ENCODE results near the gene SLC2A2.

The SLC2A2 gene

DNA sequence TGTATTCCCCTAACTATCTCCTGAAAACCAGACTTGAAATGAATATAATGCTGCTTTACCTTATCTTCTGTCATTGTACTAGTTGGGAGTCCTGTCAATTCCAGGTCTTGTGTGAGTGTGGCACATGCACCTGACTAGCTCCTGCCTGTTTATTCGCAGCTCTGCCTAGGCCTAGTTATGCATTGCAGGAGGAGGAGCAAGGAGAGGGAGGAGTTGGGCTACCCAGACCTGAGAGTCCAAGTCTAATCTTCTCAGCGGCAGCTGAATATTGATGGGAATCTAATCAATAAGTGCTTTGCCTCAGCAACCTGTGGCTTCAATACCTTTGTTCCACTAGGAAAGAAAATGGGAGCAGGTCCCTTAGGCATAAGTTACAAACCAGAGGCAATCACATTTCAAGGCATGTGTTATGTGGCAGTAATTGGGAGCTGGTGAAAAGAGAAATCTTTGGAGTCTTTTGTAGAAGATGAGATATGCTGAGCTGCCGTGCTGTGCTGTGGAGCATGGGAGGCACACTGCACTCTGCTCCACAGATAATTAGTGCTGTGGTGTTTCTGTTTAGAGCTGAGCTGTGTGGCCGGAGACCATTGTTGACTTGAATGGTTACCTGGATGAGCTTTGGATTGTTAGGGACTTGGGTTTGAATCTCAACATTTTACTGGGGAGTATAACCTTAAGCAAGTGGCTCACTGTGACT lies at the start of gene SLC2A2:
Gene SLC2A2 (minus strand): TSS at position 124 of the 697 bp plus-strand sequence. CDS start 50 bp downstream, at position 74.
- DNase-seq (ENCODE audit: extremely low spot score, insufficient read length, low read depth) (no peak), FAIRE-seq (no peak)

DNA sequence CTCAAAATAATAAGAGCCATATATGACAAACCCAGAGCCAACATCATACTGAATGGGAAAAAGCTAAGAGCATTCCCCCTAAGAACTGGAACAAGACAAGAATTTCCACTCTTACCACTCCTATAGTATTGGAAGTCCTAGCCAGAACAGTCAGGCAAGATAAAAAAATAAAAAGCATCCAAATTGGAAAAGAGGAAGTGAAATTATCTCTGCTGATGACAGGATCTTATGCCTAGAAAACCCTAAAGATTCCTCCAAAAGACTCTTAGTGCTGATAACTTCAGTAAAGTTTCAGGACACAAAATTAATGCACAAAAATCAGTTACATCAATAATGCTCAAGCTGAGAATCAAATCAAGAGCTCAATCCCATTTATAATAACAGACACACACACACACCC lies 45.9 kb upstream of the SLC2A2 start:
- FAIRE-seq (no peak), DNase-seq (ENCODE audit: extremely low spot score, insufficient read length, low read depth) (no peak)

DNA sequence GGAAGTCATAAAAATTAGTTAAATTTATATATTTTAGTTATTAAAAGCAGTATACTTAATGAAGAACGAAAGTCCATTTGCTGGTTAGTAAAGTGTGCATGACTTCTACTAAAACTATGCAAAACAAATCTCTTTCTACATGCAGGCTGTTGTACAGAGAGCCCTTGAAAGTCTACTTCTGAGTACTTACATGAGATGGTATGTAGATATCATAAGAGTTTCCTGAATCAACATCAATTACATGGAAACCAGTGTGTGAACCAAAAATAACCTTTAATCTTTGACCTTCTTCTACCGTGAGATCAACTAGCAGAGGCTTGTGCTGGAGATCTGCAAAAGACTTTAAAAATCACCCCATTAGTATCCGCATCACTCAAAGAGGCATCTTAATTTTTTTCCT lies 42.1 kb upstream of the SLC2A2 start:
- no peak for FAIRE-seq
- no peak for DNase-seq (ENCODE audit: extremely low spot score, insufficient read length, low read depth)

DNA sequence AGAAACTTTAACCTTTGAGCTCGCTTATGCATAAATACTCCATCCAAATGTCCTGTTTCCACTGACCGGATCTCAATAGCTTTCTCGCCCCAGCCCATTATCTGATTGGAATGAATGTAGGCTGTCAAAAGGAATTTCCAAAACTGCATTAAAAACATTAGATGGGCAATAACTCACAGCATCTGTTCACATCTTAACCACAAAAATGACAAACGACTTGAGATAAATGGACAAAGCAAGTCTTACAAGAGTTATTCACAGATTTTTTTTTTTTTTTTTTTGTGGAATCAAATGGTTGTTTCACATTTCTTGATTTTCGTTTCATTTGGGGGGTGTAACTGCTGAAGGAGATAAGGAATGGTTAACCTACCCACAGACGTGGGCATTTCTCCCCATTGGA lies 39.7 kb upstream of the SLC2A2 start:
- DNase-seq (ENCODE audit: extremely low spot score, insufficient read length, low read depth) (no peak), FAIRE-seq (no peak)

DNA sequence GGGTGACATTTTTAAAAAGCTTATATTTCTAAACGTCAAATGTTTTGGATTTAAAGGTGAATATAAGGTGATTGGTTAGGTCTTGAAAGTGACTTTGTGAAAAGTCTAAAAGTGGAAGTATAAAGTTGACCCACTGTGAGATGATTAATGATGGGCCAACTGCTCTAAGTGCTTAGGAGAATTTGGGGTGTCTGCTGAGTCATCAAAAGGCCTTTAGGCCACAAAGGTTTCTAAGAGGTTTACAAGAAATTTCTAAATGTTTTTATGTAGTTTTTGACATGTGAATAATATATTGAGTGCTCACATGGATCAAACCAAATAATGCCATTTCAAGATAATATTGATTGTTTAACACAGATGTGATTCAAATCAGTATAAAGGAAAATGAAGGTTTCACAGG lies 39.2 kb upstream of the SLC2A2 start:
- DNase-seq (ENCODE audit: extremely low spot score, insufficient read length, low read depth): no peak
- no peak for FAIRE-seq

DNA sequence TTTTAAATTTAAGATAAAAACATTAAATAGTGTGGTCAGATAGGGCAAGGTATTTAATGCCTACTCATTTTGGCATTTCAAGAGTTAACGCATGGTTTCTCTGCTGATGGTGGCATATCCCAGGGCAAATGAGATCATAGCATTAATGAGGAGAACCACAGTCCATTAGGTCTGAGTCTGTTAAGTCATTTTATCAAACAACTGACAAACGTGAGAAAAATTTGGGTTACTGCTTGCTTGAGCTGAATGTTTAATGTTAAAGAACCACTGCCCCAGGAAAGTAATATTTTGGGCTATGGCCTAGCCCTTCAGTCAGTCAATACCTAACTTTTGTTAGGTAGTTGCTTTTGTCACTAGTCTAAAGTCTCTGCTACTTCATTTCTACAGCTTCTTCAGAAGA lies 37.9 kb upstream of the SLC2A2 start:
- no peak for DNase-seq (ENCODE audit: extremely low spot score, insufficient read length, low read depth)
- FAIRE-seq: no peak

DNA sequence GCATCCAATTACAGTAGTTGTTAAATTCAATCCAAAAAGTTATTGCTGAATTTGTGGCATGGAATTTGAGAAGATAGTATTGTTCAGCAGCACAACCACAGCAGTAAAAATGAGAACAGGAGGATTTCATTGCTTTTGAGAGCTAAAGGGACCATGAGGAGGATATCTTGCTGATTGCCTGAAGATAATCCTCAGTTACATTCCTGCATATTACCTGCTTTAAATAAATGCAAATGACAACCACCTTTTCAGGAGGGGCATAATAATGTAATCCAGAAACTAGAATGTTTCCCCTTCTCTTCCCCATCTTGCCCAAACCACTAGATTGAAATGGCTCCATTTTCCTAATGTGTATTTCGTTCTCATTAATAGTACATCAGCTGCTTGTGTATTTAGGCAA lies 35.2 kb upstream of the SLC2A2 start:
- no peak for DNase-seq (ENCODE audit: extremely low spot score, insufficient read length, low read depth)
- FAIRE-seq: no peak

DNA sequence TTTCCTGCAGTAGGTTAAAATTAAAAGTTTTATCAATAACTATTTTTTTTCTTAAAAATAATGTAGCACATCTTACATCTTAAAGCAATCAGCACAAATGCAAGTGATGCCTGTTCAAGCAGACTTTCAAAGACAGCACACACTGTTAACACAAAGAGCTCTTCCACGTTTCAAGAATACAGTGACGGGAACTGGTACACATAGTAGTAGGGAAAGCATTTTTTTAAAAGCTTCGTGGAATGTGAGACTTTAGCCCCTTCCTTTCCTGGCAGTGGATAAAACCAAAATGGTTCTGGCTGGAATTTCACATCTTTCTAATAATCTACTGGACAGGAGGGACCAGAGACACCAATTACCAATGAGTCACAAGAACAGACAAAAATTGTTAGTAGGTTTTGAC lies 33.5 kb upstream of the SLC2A2 start:
- DNase-seq (ENCODE audit: extremely low spot score, insufficient read length, low read depth) (no peak), FAIRE-seq (no peak)

DNA sequence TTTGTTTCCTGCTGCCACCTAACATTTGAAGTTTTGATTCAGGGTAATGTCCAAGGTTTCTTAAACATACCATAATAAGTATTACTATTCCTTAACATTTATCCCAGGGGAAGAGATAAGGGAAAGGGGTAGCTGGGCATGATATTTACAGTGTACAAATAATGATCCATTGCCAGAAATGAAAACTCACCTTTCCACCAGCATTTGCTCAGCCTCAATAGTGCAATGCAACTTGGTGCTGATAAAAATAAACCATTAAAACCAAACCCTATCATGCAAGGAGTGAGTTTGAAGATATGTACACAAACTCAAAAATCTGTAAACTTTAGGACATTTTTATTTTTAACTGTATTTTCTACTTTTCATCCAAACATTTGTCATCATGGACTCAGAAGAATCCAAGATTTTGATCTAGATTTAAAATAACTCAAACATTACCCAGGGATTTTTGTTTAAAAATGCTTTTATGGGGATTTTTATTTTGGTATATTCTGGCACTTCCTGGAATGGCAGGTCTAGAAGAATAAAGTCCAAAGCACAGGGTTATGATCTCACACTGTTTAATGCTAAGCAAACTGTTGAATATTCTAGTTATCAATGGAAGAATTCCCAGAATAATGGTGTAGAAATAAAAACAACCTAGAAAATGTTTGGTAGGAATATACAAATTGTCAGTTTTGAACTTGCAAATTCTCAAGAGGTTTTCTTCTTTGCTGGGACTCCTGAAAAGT lies 32.5 kb upstream of the SLC2A2 start:
- FAIRE-seq: no peak
- no peak for DNase-seq (ENCODE audit: extremely low spot score, insufficient read length, low read depth)

DNA sequence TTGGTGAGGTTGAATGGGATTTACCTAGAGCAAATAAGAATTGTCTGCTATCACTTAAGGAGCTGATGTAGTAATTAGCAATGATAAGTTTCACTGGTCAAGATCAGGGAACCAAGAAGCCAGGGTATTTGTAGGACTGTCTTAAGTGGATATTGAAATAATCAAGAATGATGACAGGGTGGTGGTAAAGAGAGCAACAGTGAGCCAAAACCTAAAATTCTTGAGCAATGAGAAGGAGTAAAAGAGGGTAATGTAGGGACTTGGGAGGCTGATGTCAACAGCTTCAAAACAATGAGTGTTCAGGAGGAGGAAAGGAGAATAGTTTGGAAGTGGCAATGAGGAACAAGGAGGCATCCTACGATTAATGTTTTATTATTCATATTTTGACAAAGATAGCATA lies 31.5 kb upstream of the SLC2A2 start:
- DNase-seq (ENCODE audit: extremely low spot score, insufficient read length, low read depth) (no peak), FAIRE-seq (no peak)

DNA sequence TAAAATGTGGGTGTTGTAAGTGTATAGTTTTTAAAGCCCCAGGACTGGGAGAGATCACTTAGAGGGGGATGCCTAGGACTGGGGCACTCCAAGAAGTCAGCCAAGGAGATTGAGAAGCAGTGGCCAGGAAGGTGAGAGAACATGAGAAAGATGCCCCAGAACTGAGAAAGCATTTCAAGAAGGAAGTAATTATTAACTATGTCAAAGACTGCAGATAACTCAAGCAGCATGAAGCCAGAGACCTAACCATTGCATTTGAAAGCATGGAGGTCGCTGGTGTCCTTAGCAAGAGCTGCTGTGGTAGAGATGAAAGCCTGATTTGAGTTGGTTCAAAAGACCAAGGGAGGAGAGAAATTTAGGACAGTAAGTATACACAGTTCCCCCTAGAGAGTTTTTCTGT lies 30.6 kb upstream of the SLC2A2 start:
- no peak for DNase-seq (ENCODE audit: extremely low spot score, insufficient read length, low read depth)
- FAIRE-seq: no peak

DNA sequence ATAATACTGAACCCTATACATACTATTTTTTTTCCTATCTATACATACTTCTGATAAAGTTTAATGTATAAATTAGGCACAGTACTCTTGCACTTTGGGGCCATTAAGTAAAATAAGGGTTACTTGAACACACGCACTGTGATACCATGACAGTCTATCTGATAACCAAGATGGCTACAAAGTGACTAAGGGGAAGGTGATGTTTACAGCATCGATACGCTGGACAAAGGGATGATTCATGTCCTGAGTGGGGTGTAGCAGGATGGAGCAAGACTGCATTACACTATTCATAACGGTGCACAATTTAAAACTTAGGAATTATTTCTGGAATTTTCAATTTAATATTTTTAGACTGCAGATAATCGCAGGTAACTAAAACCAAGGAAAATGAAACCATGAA lies 30.0 kb upstream of the SLC2A2 start:
- FAIRE-seq (no peak), DNase-seq (ENCODE audit: extremely low spot score, insufficient read length, low read depth) (no peak)

DNA sequence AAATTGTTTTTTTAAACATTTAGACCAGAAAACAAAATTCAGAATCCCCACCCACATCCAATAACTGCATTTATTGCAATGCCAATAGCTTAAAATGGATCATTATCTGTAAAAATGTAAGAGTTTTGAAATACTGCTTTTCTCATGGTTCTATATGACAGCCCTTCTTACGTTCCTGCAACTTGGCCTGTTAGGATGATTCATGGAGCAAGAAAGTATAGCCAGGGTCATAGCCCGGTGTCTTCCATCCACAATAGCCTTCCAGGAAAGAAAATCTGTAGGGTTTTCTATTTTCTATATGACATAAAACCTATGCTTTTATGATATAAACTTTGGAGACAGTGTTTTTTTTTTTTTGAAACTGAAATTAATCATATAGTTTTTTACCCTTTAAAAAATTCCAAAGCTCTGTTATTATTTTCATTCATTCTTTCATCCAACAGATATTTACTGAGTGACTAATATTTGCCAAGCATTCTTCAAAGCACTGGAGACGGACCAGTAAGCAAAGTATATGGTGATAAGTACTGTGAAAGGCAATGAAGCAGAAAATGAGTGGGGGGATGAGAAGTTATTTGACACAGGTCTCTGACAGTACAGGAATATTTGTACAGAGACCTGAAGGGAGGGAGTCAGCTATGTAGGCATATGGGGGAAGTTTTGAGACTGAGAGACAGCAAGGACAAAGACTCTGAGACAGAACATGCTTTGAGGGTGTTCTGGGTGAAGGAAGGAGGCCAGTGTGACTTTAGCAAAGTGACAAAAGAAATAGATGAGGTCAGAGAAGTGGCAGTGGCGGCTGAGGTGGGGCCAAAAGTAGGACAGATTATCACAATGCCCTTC lies 29.0 kb upstream of the SLC2A2 start:
- FAIRE-seq (no peak), DNase-seq (ENCODE audit: extremely low spot score, insufficient read length, low read depth) (no peak)

DNA sequence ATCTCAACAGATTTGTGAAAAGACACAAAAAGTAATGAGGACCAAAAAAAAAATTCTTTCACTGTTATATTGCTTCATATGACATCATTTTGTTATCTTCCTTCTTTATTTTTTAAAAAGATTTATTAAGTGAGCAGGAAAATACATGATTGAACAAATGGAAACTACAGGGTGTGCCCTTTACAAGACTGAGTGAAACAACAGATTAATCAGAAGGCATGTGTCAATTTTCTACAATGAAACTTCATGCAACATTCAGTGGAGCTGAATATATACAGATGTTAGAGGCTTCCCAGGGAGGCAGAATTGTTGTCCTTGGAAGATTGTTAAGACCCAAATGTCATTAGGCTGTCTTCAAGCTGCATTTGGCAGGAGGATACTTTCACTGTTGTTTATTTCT lies 28.4 kb upstream of the SLC2A2 start:
- FAIRE-seq: no peak

DNA sequence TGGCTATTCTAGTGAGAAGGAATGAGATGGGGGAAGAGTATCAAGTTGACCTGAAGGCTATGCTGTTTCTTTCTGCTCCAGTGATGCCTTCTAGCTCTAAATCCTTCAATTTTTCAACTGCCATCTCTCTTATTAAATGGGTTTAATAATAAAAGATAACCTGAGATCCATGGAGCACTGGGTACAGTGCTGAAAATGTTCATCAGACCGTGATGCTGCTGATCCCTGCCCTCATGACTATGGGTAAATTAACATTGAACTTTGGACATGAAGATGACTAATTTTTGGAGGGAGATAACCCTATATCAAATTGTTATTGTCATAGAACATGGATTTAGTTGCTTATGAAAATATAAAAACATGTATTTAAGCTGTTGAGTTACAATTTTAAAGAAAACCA lies 27.7 kb upstream of the SLC2A2 start:
- no peak for DNase-seq (ENCODE audit: extremely low spot score, insufficient read length, low read depth)
- no peak for FAIRE-seq

More for the DNA sequence above, 28.4 kb upstream of the SLC2A2 start:
- DNase-seq (ENCODE audit: extremely low spot score, insufficient read length, low read depth): no peak

DNA sequence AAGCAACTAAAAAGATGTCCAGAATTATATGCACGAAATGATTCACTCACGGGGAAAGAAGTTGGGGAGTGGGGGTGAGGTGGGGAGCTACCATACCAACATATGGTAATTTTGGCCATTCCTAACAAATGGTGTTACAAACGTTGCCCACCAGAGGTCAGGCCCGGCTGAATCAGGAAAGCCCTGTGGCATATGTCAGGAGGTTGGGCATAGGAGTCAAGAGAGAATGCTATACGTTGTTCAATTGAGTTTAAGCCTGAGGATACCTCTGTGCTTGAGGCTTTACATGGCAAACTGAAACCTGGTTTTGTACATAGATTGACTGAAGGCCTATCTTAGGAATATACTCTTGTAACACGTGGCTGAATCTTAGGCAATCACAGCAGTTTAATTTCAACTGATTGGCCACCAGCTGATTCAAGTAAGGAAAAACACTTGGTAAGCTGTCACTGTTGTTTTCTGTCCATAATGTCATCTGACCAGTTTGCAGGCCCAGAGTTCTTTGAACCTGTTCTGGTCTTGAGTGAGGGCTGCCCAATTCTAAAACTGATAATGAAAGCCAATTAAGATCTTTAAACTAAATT lies 23.4 kb upstream of the SLC2A2 start:
- FAIRE-seq (peak; percentile 73), DNase-seq (ENCODE audit: extremely low spot score, insufficient read length, low read depth) (no peak)

DNA sequence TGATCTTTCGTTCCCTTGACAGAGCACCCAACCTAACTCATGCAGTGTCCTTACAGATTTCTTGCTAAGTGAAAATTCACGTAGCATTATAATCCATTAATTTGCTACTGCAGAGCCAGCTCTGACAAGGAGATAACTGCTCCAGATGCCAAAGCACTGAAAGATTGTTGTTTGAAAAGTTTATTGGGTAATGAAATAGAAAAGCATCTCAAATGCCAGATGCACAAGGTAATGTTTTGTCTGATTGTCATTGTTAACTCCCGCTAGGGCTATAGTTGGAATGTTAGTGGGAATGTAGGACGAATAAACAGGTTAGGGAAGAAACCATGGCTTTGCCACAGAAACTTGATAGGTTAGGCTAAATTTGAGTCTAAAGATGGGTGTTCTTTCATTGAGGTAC lies 20.2 kb upstream of the SLC2A2 start:
- DNase-seq (ENCODE audit: extremely low spot score, insufficient read length, low read depth) (no peak), FAIRE-seq (no peak)

DNA sequence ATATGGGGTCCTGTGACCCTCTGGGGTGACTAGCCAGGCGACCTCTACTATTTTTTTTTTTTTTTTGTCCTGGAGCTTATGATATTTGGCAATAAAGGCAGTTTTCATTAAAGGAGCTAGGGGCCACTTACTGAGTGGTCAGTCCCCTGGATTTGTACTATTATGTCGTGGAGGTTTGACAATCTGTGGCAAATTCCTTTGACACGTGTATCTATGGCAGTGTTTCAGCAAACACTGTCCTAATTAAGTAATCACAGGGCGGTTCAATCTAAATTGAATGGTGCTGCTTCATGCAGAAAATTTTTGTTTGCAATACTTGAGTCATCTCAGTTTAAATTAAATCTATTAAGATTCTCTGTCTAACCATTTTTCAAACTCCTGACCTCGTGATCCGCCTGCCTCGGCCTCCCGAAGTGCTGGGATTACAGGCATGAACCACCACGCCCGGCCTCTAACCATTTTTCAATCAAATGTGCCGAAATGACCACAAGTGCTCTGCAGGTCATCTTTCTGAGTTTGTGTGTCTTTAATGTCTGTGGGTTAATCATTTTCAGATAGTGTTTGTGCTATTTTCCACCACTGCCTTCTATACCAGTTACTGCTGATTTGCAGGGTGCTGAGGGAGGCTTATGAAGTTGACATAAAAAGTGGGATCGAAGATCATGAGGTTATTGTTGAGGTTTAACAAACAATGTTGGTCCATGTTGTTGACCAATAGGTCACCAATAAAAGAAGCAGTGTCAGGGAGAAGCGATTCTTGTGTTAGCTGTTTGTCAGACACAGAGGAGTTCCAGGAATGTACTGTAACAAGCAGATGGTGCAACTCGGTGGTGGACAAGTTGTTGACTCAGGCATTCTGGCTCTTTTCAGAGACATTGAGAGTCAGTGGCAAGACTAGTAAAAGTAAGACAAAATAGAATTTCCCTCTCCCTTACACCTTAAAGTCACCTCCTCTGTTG lies 18.6 kb upstream of the SLC2A2 start:
- no peak for FAIRE-seq
- DNase-seq (ENCODE audit: extremely low spot score, insufficient read length, low read depth): no peak

DNA sequence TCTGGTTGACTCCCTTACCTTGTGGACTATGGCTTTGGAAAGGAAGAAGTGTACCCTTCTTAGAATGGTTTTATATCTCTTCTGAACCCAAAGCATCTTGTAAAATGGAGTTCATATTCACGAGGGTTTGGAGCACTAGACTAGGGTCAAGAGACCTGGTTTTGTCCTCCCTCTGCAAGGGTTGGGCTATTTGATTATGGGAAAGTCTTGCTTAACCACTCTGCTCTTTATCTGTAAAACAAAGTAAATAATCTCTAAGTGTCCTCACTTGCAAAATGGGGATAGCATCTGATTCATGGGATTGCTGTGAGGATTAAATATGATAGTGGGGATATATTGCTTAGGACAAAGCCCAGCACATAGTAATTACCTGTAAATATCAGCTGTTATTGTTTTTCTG lies 17.9 kb upstream of the SLC2A2 start:
- no peak for FAIRE-seq
- DNase-seq (ENCODE audit: extremely low spot score, insufficient read length, low read depth): no peak

DNA sequence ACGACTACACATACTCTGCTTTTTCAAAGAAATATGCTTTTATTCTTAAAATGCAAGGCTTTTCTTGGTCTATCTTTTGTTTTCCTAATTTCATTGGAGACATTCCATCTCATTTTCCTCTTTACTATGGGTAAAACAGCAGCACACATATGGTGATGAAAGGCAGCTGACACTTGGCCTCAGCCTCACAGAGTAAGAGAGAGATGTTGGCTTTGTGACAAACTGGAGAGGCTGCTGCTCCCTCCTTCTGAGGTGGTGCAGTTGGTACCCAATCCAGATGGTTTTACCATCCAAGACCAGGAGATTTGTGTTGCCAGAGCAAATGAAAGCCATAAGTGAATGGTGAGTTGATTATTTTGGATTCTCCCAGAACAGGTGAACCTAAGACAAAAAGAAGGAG lies 13.2 kb upstream of the SLC2A2 start:
- FAIRE-seq (no peak), DNase-seq (ENCODE audit: extremely low spot score, insufficient read length, low read depth) (no peak)
